RWPE1 (cell line): Measurements from ENCODE around the gene AGER.

ENCODE experiments used
- CTCF ChIA-PET: fragments of 350-600 bp; sonication (Branson Sonifier 250); formaldehyde crosslinking; extraction: SDS; loops from one replicate; lab custom pipeline; 2021; lab: Yijun Ruan, JAX
- POLR2A ChIA-PET: fragments of 400-600 bp; formaldehyde crosslinking; extraction: SDS; loops from one replicate; lab custom pipeline; 2020; ENCODE audit warnings: antibody characterized with exemption; ENCODE audit not compliant: low non-redundant PET; lab: Yijun Ruan, JAX
- DNase-seq: peaks from one replicate; pipeline ENCODE4 v3.0.0; 2012; ENCODE audit warnings: low spot score
- H3K27ac ChIP-seq: fragments of 450-650 bp; 2 replicates; pipeline ENCODE4 v1.5.1; 2017
- TF ChIP-seq, protein P1 (sequence below): fragments of 450-650 bp; conservative IDR thresholded peaks from 2 replicates; pipeline ENCODE4 v1.5.1; 2017; ENCODE audit warnings: low read depth, mild to moderate bottlenecking

AGER gene

DNA sequence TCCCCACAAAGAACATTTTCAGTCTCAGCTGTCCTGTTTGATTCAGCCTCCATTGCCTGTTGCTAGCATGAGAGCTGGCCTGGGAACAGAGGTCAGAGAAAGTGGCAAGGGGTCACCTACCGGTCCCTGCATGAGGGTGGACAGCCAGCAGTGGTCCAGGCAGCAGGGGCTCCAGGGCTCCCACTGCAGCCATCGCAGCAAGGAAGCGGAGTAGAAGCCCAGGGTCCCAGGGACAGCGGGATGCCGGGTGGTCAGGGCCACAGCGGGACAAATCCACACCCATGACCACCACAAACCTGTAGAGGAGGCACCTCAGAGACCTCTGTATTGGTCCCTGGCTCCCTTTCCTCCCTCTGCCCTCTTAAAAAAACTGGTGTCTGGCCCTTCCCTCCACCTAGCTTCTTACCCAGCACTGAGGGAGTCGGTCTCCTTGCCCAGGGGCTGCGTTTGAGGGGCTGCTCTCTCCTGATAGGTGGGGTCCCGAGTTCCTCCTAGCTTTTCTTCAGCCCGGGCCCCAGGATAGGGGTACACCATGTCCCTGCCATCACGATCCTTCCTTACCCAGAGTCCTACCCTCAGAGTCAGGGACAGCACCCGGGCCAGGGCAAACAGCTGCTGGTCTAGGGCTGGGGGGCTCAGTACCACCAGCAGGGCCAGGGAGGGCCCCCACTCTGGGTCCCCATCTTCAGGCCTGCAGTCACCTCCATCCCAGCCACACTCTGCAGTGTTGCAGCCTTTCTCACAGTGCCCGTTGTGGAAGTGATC lies 16.8 kb upstream of the AGER start:
- no peak for DNase-seq
- no peak overlapping the region for H3K27ac ChIP-seq
- CTCF ChIA-PET, result interaction anchor here (0.6 kb wide), 1 partner anchor 108 kb away, joined by 4 read pairs; no protein-coding TSS in a partner anchor
- TF ChIP-seq, protein P1, sequence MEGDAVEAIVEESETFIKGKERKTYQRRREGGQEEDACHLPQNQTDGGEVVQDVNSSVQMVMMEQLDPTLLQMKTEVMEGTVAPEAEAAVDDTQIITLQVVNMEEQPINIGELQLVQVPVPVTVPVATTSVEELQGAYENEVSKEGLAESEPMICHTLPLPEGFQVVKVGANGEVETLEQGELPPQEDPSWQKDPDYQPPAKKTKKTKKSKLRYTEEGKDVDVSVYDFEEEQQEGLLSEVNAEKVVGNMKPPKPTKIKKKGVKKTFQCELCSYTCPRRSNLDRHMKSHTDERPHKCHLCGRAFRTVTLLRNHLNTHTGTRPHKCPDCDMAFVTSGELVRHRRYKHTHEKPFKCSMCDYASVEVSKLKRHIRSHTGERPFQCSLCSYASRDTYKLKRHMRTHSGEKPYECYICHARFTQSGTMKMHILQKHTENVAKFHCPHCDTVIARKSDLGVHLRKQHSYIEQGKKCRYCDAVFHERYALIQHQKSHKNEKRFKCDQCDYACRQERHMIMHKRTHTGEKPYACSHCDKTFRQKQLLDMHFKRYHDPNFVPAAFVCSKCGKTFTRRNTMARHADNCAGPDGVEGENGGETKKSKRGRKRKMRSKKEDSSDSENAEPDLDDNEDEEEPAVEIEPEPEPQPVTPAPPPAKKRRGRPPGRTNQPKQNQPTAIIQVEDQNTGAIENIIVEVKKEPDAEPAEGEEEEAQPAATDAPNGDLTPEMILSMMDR, result no peak
- POLR2A ChIA-PET, result no interaction called here

GRCh38 chr6:32198866-32199265 lies 14.8 kb upstream of the AGER start:
- no peak for DNase-seq
- H3K27ac ChIP-seq, result no peak overlapping the region
- ChIA-PET POLR2A (no interaction called here), CTCF (interaction anchor here (0.7 kb wide), 1 partner anchor 726 kb away, joined by 3 read pairs; no protein-coding TSS in a partner anchor)
- TF ChIP-seq, protein P1, result no peak

GRCh38 chr6:32198345-32198696 lies 14.3 kb upstream of the AGER start:
- DNase-seq, result no peak
- ChIA-PET CTCF (interaction anchor here (0.6 to 0.7 kb wide), 2 partner anchors 56 to 727 kb away, joined by 3 read pairs; no protein-coding TSS in a partner anchor), POLR2A (no interaction called here)
- TF ChIP-seq, protein P1, result no peak
- peak overlapping the region; percentile 95; the same call in 1 of the 2 replicates for H3K27ac ChIP-seq

DNA sequence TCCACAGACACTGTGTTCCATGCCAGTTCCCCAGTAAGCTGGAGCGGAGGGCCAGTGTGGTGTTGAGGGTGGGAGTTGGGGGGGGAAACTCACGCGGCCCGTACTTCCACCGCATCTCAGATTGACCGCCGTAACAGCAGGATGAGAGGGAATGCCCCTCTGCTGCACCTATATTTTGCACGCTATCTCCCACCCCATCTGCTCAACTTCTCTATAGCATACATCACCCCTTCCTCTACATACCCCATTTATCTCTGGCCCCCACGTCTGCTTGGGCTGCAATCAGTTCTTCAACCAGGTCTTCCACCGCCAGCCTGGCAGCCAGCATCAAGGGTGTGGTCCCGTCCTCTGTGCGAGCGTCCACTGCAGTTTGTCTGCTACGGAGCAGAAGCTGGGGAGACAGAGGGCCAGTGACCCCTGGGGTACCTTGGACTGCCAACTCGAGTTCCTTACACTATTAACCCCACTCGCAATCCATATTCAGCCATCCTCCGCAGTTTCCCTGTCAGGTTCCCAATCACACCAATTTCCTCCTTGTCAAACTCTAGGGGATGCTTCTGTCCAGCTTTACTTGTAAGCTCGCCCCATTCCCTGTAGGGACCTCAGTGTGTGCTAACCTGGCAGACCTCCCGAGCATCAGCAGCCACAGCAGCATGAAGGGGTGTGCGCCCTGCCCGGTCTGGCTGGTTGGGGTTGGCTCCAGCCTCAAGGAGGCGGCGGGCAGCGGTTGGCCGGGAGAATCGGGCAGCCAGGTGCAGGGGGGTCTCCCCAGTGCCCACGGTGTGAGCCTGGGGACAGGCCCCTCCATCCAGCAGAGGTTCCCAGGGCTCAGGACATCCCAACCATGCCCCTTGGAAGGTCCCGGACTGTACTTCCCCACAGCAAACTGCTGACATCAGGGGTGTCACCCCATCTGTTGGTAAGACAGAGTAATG lies 12.9 kb upstream of the AGER start:
- TF ChIP-seq, protein P1, result no peak
- POLR2A ChIA-PET, result no interaction called here
- DNase-seq, result no peak
- peak overlapping the region; percentile 95 for H3K27ac ChIP-seq
- CTCF ChIA-PET, result interaction anchor here (0.7 kb wide), 1 partner anchor 167 kb away, joined by 4 read pairs; no protein-coding TSS in a partner anchor

- H3K27ac ChIP-seq, result peak overlapping the region; percentile 95
- TF ChIP-seq, protein P1, result no peak
- POLR2A ChIA-PET, result interaction anchor here (0.6 to 0.8 kb wide), 3 partner anchors 19 to 698 kb away, joined by 3 read pairs; no protein-coding TSS in a partner anchor
- peak; percentile 44 for DNase-seq
- CTCF ChIA-PET, result interaction anchor here (0.6 to 1.1 kb wide), 7 partner anchors 14 to 780 kb away, joined by 3 to 5 read pairs (median 3); no protein-coding TSS in a partner anchor
These were observed 12.0 kb upstream of the AGER start for GRCh38 chr6:32195902-32196681.
